Hepatocyte (in vitro differentiated cells): ENCODE results near the gene HOXA11. TPM values are rescaled to one million over a fixed set of nuclear protein-coding genes. Genes with fewer than 3 reads are reported as not detected.

Source experiments
- DNase-seq: peaks from one replicate; pipeline ENCODE4 v3.0.0-alpha.2; 2016; ENCODE audit warnings: low spot score
- H2AFZ ChIP-seq: fragments of 200-600 bp; sonication (generic); 2 replicates; pipeline ENCODE4 v1.6.0; 2016; ENCODE audit warnings: antibody characterized with exemption, mild to moderate bottlenecking
- H3K27ac ChIP-seq: fragments of 200-600 bp; sonication (generic); 2 replicates; pipeline ENCODE4 v1.5.1; 2016; ENCODE audit warnings: mild to moderate bottlenecking
- H3K27me3 ChIP-seq: fragments of 200-600 bp; sonication (generic); 2 replicates; pipeline ENCODE4 v1.6.1; 2016
- H3K36me3 ChIP-seq: fragments of 200-600 bp; sonication (generic); replicated peaks from 2 replicates; pipeline ENCODE4 v1.5.1; 2016; ENCODE audit warnings: low read depth; ENCODE audit not compliant: insufficient read depth
- H3K4me1 ChIP-seq: fragments of 200-600 bp; sonication (generic); 2 replicates; pipeline ENCODE4 v1.5.1; 2016; ENCODE audit warnings: mild to moderate bottlenecking, moderate library complexity; ENCODE audit not compliant: insufficient read depth
- H3K4me2 ChIP-seq: fragments of 200-600 bp; sonication (generic); 2 replicates; pipeline ENCODE4 v1.6.0; 2016
- H3K4me3 ChIP-seq: fragments of 200-600 bp; sonication (generic); 2 replicates; pipeline ENCODE4 v1.5.1; 2016; ENCODE audit warnings: mild to moderate bottlenecking
- H3K79me2 ChIP-seq: fragments of 200-600 bp; sonication (generic); 2 replicates; pipeline ENCODE4 v1.6.0; 2017; ENCODE audit warnings: mild to moderate bottlenecking
- H3K9me2 ChIP-seq: fragments of 200-600 bp; sonication (generic); replicated peaks from 2 replicates; pipeline ENCODE4 v1.6.0; 2017; ENCODE audit warnings: mild to moderate bottlenecking; ENCODE audit not compliant: insufficient read depth
- H3K9me3 ChIP-seq: fragments of 200-600 bp; sonication (generic); 2 replicates; pipeline ENCODE4 v1.5.1; 2016; ENCODE audit warnings: low read depth, mild to moderate bottlenecking
- H4K20me1 ChIP-seq: fragments of 200-600 bp; sonication (generic); 2 replicates; pipeline ENCODE4 v1.6.0; 2016; ENCODE audit warnings: mild to moderate bottlenecking; ENCODE audit not compliant: insufficient read depth, poor library complexity, severe bottlenecking
- EZH2 ChIP-seq: fragments of 200-600 bp; sonication (generic); IDR thresholded peaks from 2 replicates; pipeline ENCODE4 v1.6.1; 2016; ENCODE audit warnings: antibody characterized with exemption, mild to moderate bottlenecking, borderline replicate concordance
- EZH2phosphoT487 ChIP-seq: fragments of 200-600 bp; sonication (generic); IDR thresholded peaks from one replicate; pipeline ENCODE4 v1.6.1; 2018; ENCODE audit warnings: antibody characterized with exemption, mild to moderate bottlenecking, low read depth, moderate library complexity; ENCODE audit not compliant: unreplicated experiment, severe bottlenecking
- WGBS: methylation state at CpG from one replicate; pipeline ENCODE4 v1.1.6; 2016; ENCODE audit warnings: low lambda C conversion rate; ENCODE audit errors: missing lambda C conversion rate; 5-methylcytosine and 5-hydroxymethylcytosine counted together
- polyA plus RNA-seq: library from polyadenylated mRNA; unstranded; fragments of >200 nt; fragmentation: Nextera tagmentation; extraction: Ambion mirVana; gene quantifications from 2 replicates; pipeline ENCODE4 v1.2.1, GENCODE V29; 2016
- total RNA-seq: library from RNA; depleted of rRNA; stranded (reverse); fragments of >200 nt; gene quantifications from 2 replicates; pipeline ENCODE4 v1.2.3, GENCODE V29; 2014
- TF ChIP-seq, protein P1 (sequence below): fragments of 200-600 bp; sonication (generic); IDR thresholded peaks from 2 replicates; pipeline ENCODE4 v1.5.1; 2016; ENCODE audit warnings: antibody characterized with exemption, mild to moderate bottlenecking; ENCODE audit not compliant: poor library complexity

Gene HOXA11
- total and polyA plus RNA-seq, 2 experiments from 2014 or later: 6.4 to 7.6 TPM

DNA sequence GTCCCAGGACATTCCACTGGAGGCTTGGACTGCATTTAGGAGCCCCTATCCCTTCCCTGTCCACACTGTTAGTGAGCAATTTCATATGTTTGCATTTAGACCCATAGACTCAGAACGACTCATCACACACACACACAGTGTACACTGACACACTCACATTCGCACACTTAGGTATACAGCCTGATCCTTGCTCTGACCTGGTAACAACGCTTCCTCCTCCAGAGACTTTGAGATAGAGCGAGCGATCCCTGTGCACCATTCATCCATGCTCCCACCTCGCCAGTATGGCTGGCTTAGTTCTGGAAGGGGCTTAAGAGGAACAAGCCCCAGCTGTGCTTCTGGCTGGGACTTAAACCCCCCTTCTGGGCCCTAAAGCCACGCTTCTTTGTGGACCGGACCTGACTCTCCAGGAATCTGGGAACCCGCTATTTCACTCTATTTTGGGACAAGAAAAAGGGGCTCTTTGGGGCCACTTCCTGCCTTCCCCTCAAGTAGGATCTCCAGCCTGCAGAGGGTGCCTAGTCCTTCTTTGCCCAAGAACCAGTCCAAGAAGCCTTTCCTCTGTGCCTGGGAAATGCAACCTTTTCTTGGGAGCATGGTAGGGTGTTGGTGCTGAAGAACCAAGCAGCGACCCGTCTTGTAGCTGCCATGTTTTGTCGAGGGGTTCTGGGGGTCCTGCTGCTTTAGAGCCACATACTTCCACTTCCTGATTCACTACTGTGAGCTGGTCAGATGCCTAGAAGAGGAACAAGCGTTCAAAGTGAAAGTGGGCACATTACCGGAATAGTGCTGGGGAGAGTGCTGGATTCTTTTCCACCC lies 15.9 kb upstream of the HOXA11 start:
- H3K4me3 ChIP-seq: peak overlapping the region; percentile 57
- H2AFZ ChIP-seq: no peak overlapping the region
- H3K4me2 ChIP-seq: peak overlapping the region; percentile 90
- WGBS: 13% methylated on average over 14 of the region's 14 CpGs
- peak overlapping the region; percentile 82 for H3K27ac ChIP-seq
- DNase-seq: no peak
- H3K9me3 ChIP-seq: no peaks in the 10 kb centered on the region
- TF ChIP-seq EZH2phosphoT487: no peak
- TF ChIP-seq, protein P1, sequence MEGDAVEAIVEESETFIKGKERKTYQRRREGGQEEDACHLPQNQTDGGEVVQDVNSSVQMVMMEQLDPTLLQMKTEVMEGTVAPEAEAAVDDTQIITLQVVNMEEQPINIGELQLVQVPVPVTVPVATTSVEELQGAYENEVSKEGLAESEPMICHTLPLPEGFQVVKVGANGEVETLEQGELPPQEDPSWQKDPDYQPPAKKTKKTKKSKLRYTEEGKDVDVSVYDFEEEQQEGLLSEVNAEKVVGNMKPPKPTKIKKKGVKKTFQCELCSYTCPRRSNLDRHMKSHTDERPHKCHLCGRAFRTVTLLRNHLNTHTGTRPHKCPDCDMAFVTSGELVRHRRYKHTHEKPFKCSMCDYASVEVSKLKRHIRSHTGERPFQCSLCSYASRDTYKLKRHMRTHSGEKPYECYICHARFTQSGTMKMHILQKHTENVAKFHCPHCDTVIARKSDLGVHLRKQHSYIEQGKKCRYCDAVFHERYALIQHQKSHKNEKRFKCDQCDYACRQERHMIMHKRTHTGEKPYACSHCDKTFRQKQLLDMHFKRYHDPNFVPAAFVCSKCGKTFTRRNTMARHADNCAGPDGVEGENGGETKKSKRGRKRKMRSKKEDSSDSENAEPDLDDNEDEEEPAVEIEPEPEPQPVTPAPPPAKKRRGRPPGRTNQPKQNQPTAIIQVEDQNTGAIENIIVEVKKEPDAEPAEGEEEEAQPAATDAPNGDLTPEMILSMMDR: no peak
- TF ChIP-seq EZH2: no peak
- H3K79me2 ChIP-seq: peaks cover 80% of the 10 kb centered on the region
- no peaks in the 10 kb centered on the region for H3K36me3 ChIP-seq
- peaks cover 4% of the 10 kb centered on the region for H3K4me1 ChIP-seq
- peaks cover 82% of the 10 kb centered on the region for H3K27me3 ChIP-seq
- no peaks in the 10 kb centered on the region for H3K9me2 ChIP-seq
- H4K20me1 ChIP-seq: peaks cover 22% of the 10 kb centered on the region

DNA sequence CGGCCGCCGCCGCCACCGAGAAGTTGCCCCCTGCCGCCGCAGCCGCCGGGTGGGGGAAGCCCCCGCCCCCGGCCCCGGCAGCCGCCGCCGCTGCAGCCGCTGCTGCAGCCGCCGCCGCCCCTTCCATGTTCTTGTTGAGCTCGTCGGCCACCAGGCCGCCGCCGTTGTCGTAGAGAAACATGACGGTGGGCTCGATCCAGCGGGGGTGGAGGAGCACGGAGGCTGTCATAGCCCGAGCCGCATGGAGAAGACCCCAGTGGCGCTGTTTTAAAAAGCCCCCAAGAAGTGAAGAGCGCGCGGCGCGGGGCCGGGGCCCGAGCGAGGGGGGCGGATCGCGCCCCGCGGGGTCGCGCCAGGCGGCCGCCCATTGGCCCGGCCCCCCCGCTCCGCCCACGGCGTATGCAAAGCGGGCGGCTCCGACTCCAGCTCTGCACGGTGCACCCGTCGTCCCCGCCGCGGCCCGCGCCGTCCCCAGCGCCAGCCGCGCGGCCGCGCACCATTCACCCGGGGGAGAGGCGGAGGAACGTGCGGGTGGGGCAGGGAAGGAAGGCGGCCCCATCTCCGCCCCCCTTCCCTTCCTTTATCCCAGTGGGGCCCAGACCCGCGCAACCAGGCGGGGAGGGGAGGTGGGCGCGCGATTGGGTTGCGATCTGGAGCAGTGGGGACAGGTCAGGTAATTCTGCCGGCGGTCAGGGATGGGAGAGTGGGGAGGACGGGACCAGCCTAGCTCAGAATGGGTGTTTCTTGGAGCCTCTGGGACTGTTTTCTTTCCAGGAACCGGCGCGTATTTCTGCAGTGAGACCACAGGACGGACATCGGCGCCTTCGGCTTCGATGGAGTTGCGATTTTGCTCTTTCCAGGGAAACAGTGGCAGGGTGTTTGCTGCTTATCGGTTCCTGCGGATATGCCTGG lies 15.1 kb upstream of the HOXA11 start, which contains the start of gene HOXA13:
TSS of gene HOXA13 (minus strand) at position 243 of the 912 bp plus-strand sequence. CDS start at position 229, 14 bp downstream.
- no peak within 1 kb of the TSS for H2AFZ ChIP-seq
- WGBS: 1% methylated on average over 66 of the region's 99 CpGs

DNA sequence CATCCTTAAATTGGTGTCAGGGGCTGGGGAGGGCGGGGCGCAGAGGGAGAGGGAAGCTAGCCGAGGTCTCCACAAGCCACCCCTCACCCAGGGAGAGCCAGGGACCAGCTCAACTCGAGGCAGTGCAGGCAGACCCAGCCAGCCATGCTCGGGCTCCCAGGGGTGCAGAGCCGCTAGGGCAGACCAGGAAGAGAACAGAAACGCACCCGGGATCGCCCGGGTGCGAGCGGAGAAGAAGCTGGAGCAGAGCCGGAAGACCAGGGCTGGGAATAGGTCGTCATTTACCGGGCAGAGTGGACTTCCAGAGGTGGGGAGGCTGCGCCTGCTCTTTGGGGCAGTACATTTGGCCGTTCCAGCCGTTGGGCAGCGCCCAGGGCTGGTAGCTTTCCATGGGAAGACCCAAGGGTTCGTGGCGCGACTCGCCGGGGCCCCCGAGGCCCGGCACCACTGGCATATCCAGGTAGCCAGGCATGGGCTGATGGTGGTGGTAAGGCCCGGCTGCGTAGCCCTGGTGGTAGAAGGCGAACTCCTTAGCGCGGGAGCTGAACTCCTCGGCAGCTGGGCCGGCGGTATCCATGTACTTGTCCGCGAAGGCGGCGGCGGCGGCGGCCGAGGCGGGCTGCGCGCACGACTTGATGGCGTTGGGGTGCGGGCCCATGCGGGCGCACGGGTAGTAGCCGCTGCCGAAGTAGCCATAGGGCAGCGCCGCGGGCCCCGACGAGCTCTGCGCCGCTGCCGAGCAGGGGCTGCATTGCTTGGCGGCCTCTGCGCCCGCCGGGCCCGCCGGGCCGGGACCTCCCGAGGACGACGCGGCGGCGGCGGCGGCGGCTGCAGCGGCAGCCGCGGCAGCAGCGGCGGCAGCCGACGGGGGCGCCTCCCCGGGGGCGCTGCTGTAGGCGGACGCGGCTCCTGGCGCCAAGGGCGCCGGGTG lies 14.1 kb upstream of the HOXA11 start:
- Histone ChIP-seq H3K4me2 (peak overlapping the region; percentile 96), H3K79me2 (peaks cover 80% of the 10 kb centered on the region), H3K9me3 (no peaks in the 10 kb centered on the region), H3K4me1 (no peaks in the 10 kb centered on the region), H3K4me3 (peak overlapping the region; percentile 25), H2AFZ (no peak overlapping the region), H3K36me3 (no peaks in the 10 kb centered on the region), H3K27ac (peak overlapping the region; percentile 36), H3K9me2 (no peaks in the 10 kb centered on the region), H3K27me3 (peaks cover 80% of the 10 kb centered on the region), H4K20me1 (peaks cover 36% of the 10 kb centered on the region)
- TF ChIP-seq, protein P1: no peak
- no peak for TF ChIP-seq EZH2phosphoT487
- peak; percentile 63 for TF ChIP-seq EZH2
- 4% methylated on average over 69 of the region's 93 CpGs for WGBS
- no peak for DNase-seq

More for the DNA sequence above, 15.1 kb upstream of the HOXA11 start, which contains the start of gene HOXA13:
- H3K4me1 ChIP-seq: peaks cover under 1% of the 10 kb centered on the region
- H3K4me2 ChIP-seq: peak within 1 kb of the TSS; percentile 96
- H3K9me3 ChIP-seq: no peaks in the 10 kb centered on the region
- DNase-seq: peak; percentile 89
- peak within 1 kb of the TSS; percentile 82 for H3K27ac ChIP-seq
- no peaks in the 10 kb centered on the region for H3K9me2 ChIP-seq
- peaks cover 80% of the 10 kb centered on the region for H3K27me3 ChIP-seq
- TF ChIP-seq, protein P1: no peak
- TF ChIP-seq EZH2 (peak; percentile 75), EZH2phosphoT487 (no peak)
- peaks cover 80% of the 10 kb centered on the region for H3K79me2 ChIP-seq
- H4K20me1 ChIP-seq: peaks cover 27% of the 10 kb centered on the region
- H3K4me3 ChIP-seq: peak within 1 kb of the TSS; percentile 59
- no peaks in the 10 kb centered on the region for H3K36me3 ChIP-seq
